WI38 (cell line): ENCODE measurements around the gene ZFYVE26.

Source experiments
- H3K4me3 ChIP-seq: 2 replicates; pipeline ENCODE4 v1.5.1; 2011; ENCODE audit warnings: low read depth, mild to moderate bottlenecking, control low read depth, low read length
- CTCF ChIP-seq: IDR thresholded peaks from 2 replicates; pipeline ENCODE4 v1.5.1; 2012; ENCODE audit warnings: low read depth, mild to moderate bottlenecking, control low read depth, low read length

The ZFYVE26 gene

GRCh38 chr14:67765192-67765834 lies 51.1 kb downstream of the ZFYVE26 start:
- no peak for TF ChIP-seq CTCF
- H3K4me3 ChIP-seq = no peak overlapping the region

- TF ChIP-seq CTCF = no peak
- no peak overlapping the region for H3K4me3 ChIP-seq
Measured at GRCh38 chr14:67764496-67764895, 51.9 kb downstream of the ZFYVE26 start.

DNA sequence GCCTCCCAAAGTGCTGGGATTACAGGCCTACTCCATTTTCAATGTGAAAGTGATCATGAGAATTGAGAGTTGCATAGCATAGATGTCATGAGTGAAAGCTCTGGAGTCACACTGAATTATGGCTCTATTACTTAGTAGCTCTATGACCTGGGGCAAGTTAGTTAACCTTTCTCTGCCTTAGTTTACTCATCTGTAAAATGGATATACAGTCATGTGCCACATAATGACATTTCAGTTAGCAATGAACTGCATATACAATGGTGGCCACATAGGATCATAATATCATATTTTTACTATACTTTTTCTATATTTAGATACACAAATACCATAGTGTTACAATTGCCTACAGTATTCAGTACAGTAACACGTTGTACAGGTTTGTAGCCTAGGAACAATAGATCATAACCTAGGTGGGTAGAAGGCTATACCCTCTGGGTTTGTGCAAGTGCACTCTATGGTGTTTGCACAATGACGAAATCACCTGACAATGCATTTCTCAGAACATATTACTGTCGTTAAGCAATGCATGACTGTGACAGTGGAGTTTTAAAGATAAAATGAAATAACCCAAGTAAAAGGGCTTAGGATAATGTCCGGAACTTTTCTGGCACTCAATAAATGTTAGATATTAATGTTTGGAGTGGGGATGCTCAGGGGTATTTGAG lies 53.1 kb downstream of the ZFYVE26 start:
- H3K4me3 ChIP-seq = no peak overlapping the region

GRCh38 chr14:67762051-67762450 lies 54.3 kb downstream of the ZFYVE26 start:
- H3K4me3 ChIP-seq = no peak overlapping the region
- TF ChIP-seq CTCF = no peak

More for the DNA sequence above, 53.1 kb downstream of the ZFYVE26 start:
- TF ChIP-seq CTCF = no peak

GRCh38 chr14:67759916-67760315 lies 56.5 kb downstream of the ZFYVE26 start:
- H3K4me3 ChIP-seq = no peak overlapping the region
- TF ChIP-seq CTCF = no peak

GRCh38 chr14:67757175-67757574 lies 59.2 kb downstream of the ZFYVE26 start:
- no peak for TF ChIP-seq CTCF
- no peak overlapping the region for H3K4me3 ChIP-seq

- TF ChIP-seq CTCF = no peak
Measured at GRCh38 chr14:67756496-67756895, 59.9 kb downstream of the ZFYVE26 start.

More at GRCh38 chr14:67756496-67756895, 59.9 kb downstream of the ZFYVE26 start:
- H3K4me3 ChIP-seq = no peak overlapping the region
